Measurements from ENCODE around the gene AKR1D1. TPM values are rescaled to one million over a fixed set of nuclear protein-coding genes. Genes with fewer than 3 reads are reported as not detected.

AKR1D1 gene
- total and polyA plus RNA-seq, 2 of the 13 experiments (the other 11 are each of a cell fraction or from before 2014, with no cell fraction given), result 6.9 to 37.0 TPM

DNA sequence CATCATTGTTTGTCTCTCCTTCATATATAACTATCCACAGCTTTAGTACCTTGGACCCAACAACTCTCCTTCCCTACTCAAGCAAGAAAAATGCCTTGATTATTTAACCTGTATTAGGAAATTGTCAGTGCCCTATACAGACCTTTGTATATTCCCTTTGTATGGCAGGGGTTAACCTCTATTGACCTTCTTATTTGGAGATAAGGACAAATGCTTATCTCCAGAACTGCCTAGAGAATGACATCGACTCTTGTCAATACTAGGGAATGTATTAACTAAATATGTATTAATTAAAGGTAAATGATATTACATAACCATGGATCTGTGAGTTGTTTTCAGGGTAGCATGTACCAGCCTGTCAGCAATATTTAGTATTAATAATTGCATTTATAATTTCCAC is 10.4 kb upstream of the AKR1D1 start (continued):
- TF ChIP-seq, protein P1, sequence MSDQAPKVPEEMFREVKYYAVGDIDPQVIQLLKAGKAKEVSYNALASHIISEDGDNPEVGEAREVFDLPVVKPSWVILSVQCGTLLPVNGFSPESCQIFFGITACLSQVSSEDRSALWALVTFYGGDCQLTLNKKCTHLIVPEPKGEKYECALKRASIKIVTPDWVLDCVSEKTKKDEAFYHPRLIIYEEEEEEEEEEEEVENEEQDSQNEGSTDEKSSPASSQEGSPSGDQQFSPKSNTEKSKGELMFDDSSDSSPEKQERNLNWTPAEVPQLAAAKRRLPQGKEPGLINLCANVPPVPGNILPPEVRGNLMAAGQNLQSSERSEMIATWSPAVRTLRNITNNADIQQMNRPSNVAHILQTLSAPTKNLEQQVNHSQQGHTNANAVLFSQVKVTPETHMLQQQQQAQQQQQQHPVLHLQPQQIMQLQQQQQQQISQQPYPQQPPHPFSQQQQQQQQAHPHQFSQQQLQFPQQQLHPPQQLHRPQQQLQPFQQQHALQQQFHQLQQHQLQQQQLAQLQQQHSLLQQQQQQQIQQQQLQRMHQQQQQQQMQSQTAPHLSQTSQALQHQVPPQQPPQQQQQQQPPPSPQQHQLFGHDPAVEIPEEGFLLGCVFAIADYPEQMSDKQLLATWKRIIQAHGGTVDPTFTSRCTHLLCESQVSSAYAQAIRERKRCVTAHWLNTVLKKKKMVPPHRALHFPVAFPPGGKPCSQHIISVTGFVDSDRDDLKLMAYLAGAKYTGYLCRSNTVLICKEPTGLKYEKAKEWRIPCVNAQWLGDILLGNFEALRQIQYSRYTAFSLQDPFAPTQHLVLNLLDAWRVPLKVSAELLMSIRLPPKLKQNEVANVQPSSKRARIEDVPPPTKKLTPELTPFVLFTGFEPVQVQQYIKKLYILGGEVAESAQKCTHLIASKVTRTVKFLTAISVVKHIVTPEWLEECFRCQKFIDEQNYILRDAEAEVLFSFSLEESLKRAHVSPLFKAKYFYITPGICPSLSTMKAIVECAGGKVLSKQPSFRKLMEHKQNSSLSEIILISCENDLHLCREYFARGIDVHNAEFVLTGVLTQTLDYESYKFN (CRISPR knock-in tag; conservative IDR thresholded peaks at IDR 0.05), result peak; percentile 51
- TF ChIP-seq HOXA3 (CRISPR knock-in tag; IDR thresholded peaks at IDR 0.05) (no peak), ZFP36L1 (CRISPR knock-in tag; IDR thresholded peaks at IDR 0.05) (no peak), KMT2B (CRISPR knock-in tag; IDR thresholded peaks at IDR 0.05) (no peak; the same call in 1 of the 2 replicates), SP1 (IDR thresholded peaks at IDR 0.05) (no peak), SP1 (CRISPR knock-in tag; IDR thresholded peaks at IDR 0.05) (no peak), JUN (CRISPR knock-in tag; IDR thresholded peaks at IDR 0.05) (no peak), ZSCAN30 (CRISPR knock-in tag; IDR thresholded peaks at IDR 0.05) (no peak), HDAC6 (IDR thresholded peaks at IDR 0.05; ENCODE audit: low read depth, low read length) (no peak), ZNF264 (CRISPR knock-in tag; IDR thresholded peaks at IDR 0.05) (no peak), ZFP62 (CRISPR knock-in tag; IDR thresholded peaks at IDR 0.05) (no peak), NR2F1 (CRISPR knock-in tag; IDR thresholded peaks at IDR 0.05) (peak; percentile 29 to 31; a peak in 1 of 4 replicates), ZSCAN20 (CRISPR knock-in tag; IDR thresholded peaks at IDR 0.05; ENCODE audit: borderline replicate concordance) (no peak), MAFG (CRISPR knock-in tag; IDR thresholded peaks at IDR 0.05) (no peak), ZNF331 (CRISPR knock-in tag; IDR thresholded peaks at IDR 0.05) (no peak), TMF1 (CRISPR knock-in tag; IDR thresholded peaks at IDR 0.05; ENCODE audit: low read depth) (no peak), ZNF567 (CRISPR knock-in tag; IDR thresholded peaks at IDR 0.05; ENCODE audit: borderline replicate concordance) (no peak), ZNF775 (CRISPR knock-in tag; IDR thresholded peaks at IDR 0.05; ENCODE audit: borderline replicate concordance) (no peak)
- TF ChIP-seq, protein P2, sequence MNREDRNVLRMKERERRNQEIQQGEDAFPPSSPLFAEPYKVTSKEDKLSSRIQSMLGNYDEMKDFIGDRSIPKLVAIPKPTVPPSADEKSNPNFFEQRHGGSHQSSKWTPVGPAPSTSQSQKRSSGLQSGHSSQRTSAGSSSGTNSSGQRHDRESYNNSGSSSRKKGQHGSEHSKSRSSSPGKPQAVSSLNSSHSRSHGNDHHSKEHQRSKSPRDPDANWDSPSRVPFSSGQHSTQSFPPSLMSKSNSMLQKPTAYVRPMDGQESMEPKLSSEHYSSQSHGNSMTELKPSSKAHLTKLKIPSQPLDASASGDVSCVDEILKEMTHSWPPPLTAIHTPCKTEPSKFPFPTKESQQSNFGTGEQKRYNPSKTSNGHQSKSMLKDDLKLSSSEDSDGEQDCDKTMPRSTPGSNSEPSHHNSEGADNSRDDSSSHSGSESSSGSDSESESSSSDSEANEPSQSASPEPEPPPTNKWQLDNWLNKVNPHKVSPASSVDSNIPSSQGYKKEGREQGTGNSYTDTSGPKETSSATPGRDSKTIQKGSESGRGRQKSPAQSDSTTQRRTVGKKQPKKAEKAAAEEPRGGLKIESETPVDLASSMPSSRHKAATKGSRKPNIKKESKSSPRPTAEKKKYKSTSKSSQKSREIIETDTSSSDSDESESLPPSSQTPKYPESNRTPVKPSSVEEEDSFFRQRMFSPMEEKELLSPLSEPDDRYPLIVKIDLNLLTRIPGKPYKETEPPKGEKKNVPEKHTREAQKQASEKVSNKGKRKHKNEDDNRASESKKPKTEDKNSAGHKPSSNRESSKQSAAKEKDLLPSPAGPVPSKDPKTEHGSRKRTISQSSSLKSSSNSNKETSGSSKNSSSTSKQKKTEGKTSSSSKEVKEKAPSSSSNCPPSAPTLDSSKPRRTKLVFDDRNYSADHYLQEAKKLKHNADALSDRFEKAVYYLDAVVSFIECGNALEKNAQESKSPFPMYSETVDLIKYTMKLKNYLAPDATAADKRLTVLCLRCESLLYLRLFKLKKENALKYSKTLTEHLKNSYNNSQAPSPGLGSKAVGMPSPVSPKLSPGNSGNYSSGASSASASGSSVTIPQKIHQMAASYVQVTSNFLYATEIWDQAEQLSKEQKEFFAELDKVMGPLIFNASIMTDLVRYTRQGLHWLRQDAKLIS (CRISPR knock-in tag; IDR thresholded peaks at IDR 0.05), result no peak
- TF ChIP-seq, protein P3, sequence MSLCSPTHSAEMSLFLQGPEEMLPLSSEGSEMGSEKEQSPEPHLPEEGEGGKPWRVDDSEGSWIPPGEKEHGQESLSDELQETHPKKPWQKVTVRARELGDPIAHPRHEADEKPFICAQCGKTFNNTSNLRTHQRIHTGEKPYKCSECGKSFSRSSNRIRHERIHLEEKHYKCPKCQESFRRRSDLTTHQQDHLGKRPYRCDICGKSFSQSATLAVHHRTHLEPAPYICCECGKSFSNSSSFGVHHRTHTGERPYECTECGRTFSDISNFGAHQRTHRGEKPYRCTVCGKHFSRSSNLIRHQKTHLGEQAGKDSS (CRISPR knock-in tag; IDR thresholded peaks at IDR 0.05; ENCODE audit: borderline replicate concordance, low read depth), result no peak
- TF ChIP-seq, protein P4, sequence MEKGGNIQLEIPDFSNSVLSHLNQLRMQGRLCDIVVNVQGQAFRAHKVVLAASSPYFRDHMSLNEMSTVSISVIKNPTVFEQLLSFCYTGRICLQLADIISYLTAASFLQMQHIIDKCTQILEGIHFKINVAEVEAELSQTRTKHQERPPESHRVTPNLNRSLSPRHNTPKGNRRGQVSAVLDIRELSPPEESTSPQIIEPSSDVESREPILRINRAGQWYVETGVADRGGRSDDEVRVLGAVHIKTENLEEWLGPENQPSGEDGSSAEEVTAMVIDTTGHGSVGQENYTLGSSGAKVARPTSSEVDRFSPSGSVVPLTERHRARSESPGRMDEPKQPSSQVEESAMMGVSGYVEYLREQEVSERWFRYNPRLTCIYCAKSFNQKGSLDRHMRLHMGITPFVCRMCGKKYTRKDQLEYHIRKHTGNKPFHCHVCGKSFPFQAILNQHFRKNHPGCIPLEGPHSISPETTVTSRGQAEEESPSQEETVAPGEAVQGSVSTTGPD (CRISPR knock-in tag; IDR thresholded peaks at IDR 0.05), result no peak
- TF ChIP-seq, protein P5, sequence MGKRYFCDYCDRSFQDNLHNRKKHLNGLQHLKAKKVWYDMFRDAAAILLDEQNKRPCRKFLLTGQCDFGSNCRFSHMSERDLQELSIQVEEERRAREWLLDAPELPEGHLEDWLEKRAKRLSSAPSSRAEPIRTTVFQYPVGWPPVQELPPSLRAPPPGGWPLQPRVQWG (CRISPR knock-in tag; IDR thresholded peaks at IDR 0.05; ENCODE audit: borderline replicate concordance, low read depth), result no peak

Data from HepG2 (cell line).